Left ventricle myocardium inferior (tissue), 1 donor: ENCODE data around the gene DTYMK. TPM values are rescaled to one million over a fixed set of nuclear protein-coding genes. Genes with fewer than 3 reads are reported as not detected.
"Not testable (repeated sequence)": the region's sequence is repeated elsewhere in the genome, so short reads cannot be mapped to it uniquely, and the experiment has no call there.

Source experiments
- DNase-seq: peaks from one replicate; pipeline ENCODE4 v3.0.0-alpha.2; 2020
- H3K27ac ChIP-seq: fragments of 200-600 bp; replicated peaks from 2 replicates; pipeline ENCODE4 v1.8.0; 2021
- H3K27me3 ChIP-seq: fragments of 200-600 bp; 2 replicates; pipeline ENCODE4 v1.8.0; 2021; ENCODE audit warnings: low read depth
- H3K36me3 ChIP-seq: fragments of 200-600 bp; 2 replicates; pipeline ENCODE4 v1.8.0; 2021
- H3K4me1 ChIP-seq: fragments of 200-600 bp; 2 replicates; pipeline ENCODE4 v1.8.0; 2021
- H3K4me3 ChIP-seq: fragments of 200-600 bp; 2 replicates; pipeline ENCODE4 v1.8.0; 2021; ENCODE audit warnings: mild to moderate bottlenecking, moderate library complexity
- H3K9me3 ChIP-seq: fragments of 200-600 bp; replicated peaks from 2 replicates; pipeline ENCODE4 v1.8.0; 2021
- CTCF ChIP-seq: fragments of 200-600 bp; IDR thresholded peaks from 2 replicates; pipeline ENCODE4 v1.8.0; 2021; ENCODE audit warnings: antibody characterized with exemption, mild to moderate bottlenecking, borderline replicate concordance
- intact Hi-C: fragments of 100-400 bp; cut with micrococcal nuclease; formaldehyde crosslinking; loops from one replicate; pipeline ENCODE4 v1.11.0; 2022
- total RNA-seq: library from RNA; stranded (reverse); fragmentation: NEBNext Ultra II Directional; extraction: Animal tissue kit (Norgen Biotek cat#: 25700); gene quantifications from one replicate; pipeline ENCODE4 v1.2.1, GENCODE V29; 2021
- donor health status: DM: no; HTN: yes; CAD: no; lungs with severe emphysema.

The DTYMK gene
- total RNA-seq, 1 donor from 2014 or later = 10.6 TPM

- peak; percentile 79 for DNase-seq
- H3K4me3 ChIP-seq = peak overlapping the region; percentile 45
- H3K36me3 ChIP-seq, intact Hi-C loops, H3K27ac ChIP-seq, H3K9me3 ChIP-seq, H3K27me3 ChIP-seq: not testable (repeated sequence)
- TF ChIP-seq CTCF = peak; percentile 81
- peaks cover 36% of the 10 kb centered on the region for H3K4me1 ChIP-seq
Measured at GRCh38 chr2:241732513-241733186, 46.0 kb upstream of the DTYMK start.

- no peaks in the 10 kb centered on the region for H3K27me3 ChIP-seq
- no peak for DNase-seq
- no peak overlapping the region for H3K4me3 ChIP-seq
- TF ChIP-seq CTCF = no peak
- H3K27ac ChIP-seq = no peak overlapping the region
- intact Hi-C loops = no loop called here
- no peaks in the 10 kb centered on the region for H3K9me3 ChIP-seq
- peaks cover 2% of the 10 kb centered on the region for H3K36me3 ChIP-seq
- peaks cover 32% of the 10 kb centered on the region for H3K4me1 ChIP-seq
Measured at GRCh38 chr2:241730671-241731293, 44.2 kb upstream of the DTYMK start.

- intact Hi-C loops = no loop called here
- Histone ChIP-seq H3K27ac (no peak overlapping the region), H3K4me3 (no peak overlapping the region), H3K9me3 (no peaks in the 10 kb centered on the region), H3K36me3 (peaks cover 12% of the 10 kb centered on the region), H3K4me1 (peaks cover 22% of the 10 kb centered on the region), H3K27me3 (no peaks in the 10 kb centered on the region)
- DNase-seq = no peak
- TF ChIP-seq CTCF = no peak
Measured at GRCh38 chr2:241729868-241730267, 43.3 kb upstream of the DTYMK start.

GRCh38 chr2:241728627-241729026 lies 42.0 kb upstream of the DTYMK start:
- Histone ChIP-seq H3K4me3 (peak overlapping the region; percentile 9), H3K27ac (peak overlapping the region; percentile 82), H3K27me3 (no peaks in the 10 kb centered on the region), H3K9me3 (no peaks in the 10 kb centered on the region), H3K36me3 (peaks cover 21% of the 10 kb centered on the region), H3K4me1 (peaks cover 12% of the 10 kb centered on the region)
- intact Hi-C loops = no loop called here
- peak; percentile 80 for DNase-seq
- no peak for TF ChIP-seq CTCF

- Histone ChIP-seq H3K27me3 (no peaks in the 10 kb centered on the region), H3K4me1 (peaks cover 9% of the 10 kb centered on the region), H3K27ac (peak overlapping the region; percentile 82), H3K9me3 (no peaks in the 10 kb centered on the region), H3K4me3 (peak overlapping the region; percentile 9), H3K36me3 (peaks cover 25% of the 10 kb centered on the region)
- intact Hi-C loops = no loop called here
- DNase-seq = no peak
- TF ChIP-seq CTCF = no peak
Measured at GRCh38 chr2:241728000-241728399, 41.4 kb upstream of the DTYMK start.
